ENCODE results near the gene OTUD1.

DNA sequence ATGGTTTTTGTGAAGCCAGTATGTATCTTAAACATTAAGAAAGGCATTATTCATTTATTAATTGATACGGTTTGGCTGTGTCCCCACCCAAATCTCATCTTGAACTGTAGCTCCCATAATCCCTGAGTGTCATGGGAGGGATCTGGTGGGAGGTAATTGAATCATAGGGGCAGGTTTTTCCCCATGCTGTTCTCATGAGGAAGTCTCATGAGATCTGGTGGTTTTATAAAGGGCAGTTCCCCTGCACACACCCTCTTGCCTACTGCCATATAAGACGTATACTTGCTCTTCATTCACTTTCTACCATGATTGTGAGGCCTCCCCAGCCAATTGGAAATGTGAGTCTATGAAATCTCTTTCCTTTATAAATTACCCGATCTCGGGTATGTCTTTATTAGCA, 28.1 kb downstream of the OTUD1 start:
- TF ChIP-seq, protein P1, sequence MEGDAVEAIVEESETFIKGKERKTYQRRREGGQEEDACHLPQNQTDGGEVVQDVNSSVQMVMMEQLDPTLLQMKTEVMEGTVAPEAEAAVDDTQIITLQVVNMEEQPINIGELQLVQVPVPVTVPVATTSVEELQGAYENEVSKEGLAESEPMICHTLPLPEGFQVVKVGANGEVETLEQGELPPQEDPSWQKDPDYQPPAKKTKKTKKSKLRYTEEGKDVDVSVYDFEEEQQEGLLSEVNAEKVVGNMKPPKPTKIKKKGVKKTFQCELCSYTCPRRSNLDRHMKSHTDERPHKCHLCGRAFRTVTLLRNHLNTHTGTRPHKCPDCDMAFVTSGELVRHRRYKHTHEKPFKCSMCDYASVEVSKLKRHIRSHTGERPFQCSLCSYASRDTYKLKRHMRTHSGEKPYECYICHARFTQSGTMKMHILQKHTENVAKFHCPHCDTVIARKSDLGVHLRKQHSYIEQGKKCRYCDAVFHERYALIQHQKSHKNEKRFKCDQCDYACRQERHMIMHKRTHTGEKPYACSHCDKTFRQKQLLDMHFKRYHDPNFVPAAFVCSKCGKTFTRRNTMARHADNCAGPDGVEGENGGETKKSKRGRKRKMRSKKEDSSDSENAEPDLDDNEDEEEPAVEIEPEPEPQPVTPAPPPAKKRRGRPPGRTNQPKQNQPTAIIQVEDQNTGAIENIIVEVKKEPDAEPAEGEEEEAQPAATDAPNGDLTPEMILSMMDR (IDR thresholded peaks at IDR 0.05; ENCODE audit: insufficient read depth, low read depth, low read length) = no peak
- TF ChIP-seq EZH2 (IDR thresholded peaks at IDR 0.05; ENCODE audit: insufficient read depth, low read length) = no peak
